C4-2B (cell line): ENCODE results near the gene SULT2B1.

Experiments
- ZFX ChIP-seq: fragments of 450-650 bp; IDR thresholded peaks from 2 replicates; pipeline ENCODE4 v1.6.1; 2017
- TF ChIP-seq, protein P1 (sequence below): fragments of 450-650 bp; conservative IDR thresholded peaks from 2 replicates; pipeline ENCODE4 v1.5.1; 2017; ENCODE audit warnings: mild to moderate bottlenecking

DNA sequence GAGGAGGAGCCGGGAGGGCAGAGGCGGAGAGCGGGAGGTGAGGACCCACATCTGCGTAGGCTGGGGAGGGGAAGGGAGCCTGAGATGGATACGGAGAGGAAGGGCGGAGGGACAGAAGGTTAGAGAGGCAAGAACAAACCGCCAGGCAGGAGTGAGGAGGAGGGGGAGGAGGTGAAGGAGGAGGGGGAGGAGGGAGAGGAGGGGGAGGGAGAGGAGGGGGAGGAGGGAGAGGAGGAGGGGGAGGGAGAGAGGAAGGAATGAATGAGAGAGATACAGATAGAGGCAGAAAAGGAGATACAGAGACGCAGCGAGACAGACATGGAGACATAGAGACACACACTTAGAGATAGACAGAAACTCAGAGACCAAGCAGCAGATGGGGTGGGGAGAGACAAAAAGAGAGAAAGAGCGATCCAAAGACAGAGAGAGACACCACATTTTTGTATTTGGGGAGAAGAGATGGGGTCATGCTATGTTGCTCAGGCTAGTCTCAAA, 94.8 kb downstream of the SULT2B1 start:
- TF ChIP-seq, protein P1, sequence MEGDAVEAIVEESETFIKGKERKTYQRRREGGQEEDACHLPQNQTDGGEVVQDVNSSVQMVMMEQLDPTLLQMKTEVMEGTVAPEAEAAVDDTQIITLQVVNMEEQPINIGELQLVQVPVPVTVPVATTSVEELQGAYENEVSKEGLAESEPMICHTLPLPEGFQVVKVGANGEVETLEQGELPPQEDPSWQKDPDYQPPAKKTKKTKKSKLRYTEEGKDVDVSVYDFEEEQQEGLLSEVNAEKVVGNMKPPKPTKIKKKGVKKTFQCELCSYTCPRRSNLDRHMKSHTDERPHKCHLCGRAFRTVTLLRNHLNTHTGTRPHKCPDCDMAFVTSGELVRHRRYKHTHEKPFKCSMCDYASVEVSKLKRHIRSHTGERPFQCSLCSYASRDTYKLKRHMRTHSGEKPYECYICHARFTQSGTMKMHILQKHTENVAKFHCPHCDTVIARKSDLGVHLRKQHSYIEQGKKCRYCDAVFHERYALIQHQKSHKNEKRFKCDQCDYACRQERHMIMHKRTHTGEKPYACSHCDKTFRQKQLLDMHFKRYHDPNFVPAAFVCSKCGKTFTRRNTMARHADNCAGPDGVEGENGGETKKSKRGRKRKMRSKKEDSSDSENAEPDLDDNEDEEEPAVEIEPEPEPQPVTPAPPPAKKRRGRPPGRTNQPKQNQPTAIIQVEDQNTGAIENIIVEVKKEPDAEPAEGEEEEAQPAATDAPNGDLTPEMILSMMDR, result no peak
- TF ChIP-seq ZFX, result no peak
